Measurements from ENCODE around the gene ZFAND3.

DNA sequence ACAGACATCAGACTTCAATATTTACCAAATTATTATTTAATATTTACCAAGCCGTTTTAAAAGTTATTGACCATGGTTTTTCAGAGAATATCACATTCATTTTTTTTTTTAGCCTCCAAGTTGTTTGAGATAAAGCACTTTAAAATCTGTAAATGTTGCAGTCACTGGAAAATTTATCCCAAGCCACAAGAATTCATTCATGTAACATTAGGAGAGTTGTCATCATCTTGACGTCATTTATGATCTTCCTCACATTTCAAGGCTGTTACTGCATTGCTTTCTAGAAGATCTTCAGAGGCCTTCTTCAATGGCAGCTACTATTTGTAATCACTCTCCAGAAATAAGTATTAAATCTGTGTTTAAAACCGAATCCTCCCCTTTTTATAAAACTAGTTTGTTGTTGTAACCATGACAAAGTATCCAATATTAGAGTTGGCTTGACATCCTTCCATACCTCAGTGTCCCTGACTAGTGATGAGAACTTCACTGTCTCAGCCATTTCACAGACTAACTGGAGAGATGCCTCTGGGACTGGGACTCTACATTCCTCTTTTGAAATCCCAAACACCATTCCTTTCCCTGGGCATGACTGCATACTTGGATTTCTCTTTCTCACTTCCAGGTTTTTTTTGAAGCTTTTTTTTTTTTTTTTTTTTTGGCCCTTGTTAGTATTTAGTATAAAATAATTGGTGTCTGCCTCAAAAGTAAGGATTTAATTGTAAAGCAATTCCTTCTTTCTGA, 100.1 kb downstream of the ZFAND3 start:
- TF ChIP-seq, protein P1, sequence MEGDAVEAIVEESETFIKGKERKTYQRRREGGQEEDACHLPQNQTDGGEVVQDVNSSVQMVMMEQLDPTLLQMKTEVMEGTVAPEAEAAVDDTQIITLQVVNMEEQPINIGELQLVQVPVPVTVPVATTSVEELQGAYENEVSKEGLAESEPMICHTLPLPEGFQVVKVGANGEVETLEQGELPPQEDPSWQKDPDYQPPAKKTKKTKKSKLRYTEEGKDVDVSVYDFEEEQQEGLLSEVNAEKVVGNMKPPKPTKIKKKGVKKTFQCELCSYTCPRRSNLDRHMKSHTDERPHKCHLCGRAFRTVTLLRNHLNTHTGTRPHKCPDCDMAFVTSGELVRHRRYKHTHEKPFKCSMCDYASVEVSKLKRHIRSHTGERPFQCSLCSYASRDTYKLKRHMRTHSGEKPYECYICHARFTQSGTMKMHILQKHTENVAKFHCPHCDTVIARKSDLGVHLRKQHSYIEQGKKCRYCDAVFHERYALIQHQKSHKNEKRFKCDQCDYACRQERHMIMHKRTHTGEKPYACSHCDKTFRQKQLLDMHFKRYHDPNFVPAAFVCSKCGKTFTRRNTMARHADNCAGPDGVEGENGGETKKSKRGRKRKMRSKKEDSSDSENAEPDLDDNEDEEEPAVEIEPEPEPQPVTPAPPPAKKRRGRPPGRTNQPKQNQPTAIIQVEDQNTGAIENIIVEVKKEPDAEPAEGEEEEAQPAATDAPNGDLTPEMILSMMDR (conservative IDR thresholded peaks at IDR 0.05; ENCODE audit: low read length): no peak
- no peak for TF ChIP-seq EZH2phosphoT487 (IDR thresholded peaks at IDR 0.05; ENCODE audit: borderline replicate concordance, low read depth, low read length)

Measured in OCI-LY7 (cell line).